Common myeloid progenitor, CD34-positive (primary cell): ENCODE data around the gene MB.

Source experiments
- CTCF ChIA-PET: fragments of 350-600 bp; sonication (Branson Sonifier 250); formaldehyde crosslinking; loops from one replicate; lab custom pipeline; 2021; ENCODE audit warnings: antibody characterized with exemption; lab: Charles Lee
- POLR2A ChIA-PET: fragments of 350-600 bp; sonication (Branson Sonifier 250); formaldehyde crosslinking; loops from one replicate; lab custom pipeline; 2021; ENCODE audit warnings: antibody characterized with exemption; lab: Charles Lee
- DNase-seq, 3 donors: peaks; one replicate each; pipeline versions ENCODE4 v3.0.0 to v3.0.0-alpha.2; 2013
- H3K27ac ChIP-seq, 2 experiments: 1 replicate in 1 of 2; 2 replicates in 1 of 2; pipeline ENCODE4 v1.7.0; 2013; ENCODE audit warnings: inconsistent platforms in 2 of 2, low read length in 2 of 2, mild to moderate bottlenecking in 2 of 2, low read depth in 1 of 2, moderate library complexity in 1 of 2; ENCODE audit not compliant: severe bottlenecking in 2 of 2, insufficient read depth in 1 of 2, poor library complexity in 1 of 2
- H3K27me3 ChIP-seq, 5 experiments: replicated peaks in 2 of 5; 1 replicate in 3 of 5; 2 replicates in 2 of 5; pipeline versions ENCODE4 v1.6.1 to v1.7.0; 2013; ENCODE audit warnings: low read length in 4 of 5, mild to moderate bottlenecking in 2 of 5, moderate library complexity in 2 of 5, inconsistent platforms in 1 of 5; ENCODE audit not compliant: insufficient read depth in 5 of 5, control insufficient read depth in 4 of 5
- H3K36me3 ChIP-seq, 4 experiments: 1 replicate in 2 of 4; 2 replicates in 2 of 4; pipeline versions ENCODE4 v1.6.1 to v1.7.0; 2013; ENCODE audit warnings: low read length in 3 of 4, control low read depth in 1 of 4, mild to moderate bottlenecking in 1 of 4; ENCODE audit not compliant: control insufficient read depth in 4 of 4, insufficient read depth in 4 of 4
- H3K4me1 ChIP-seq, 4 experiments: 1 replicate in 3 of 4; 2 replicates in 1 of 4; pipeline versions ENCODE4 v1.6.1 to v1.7.1; 2013; ENCODE audit warnings: low read length in 3 of 4, mild to moderate bottlenecking in 3 of 4, control low read depth in 1 of 4, inconsistent platforms in 1 of 4, moderate library complexity in 1 of 4; ENCODE audit not compliant: control insufficient read depth in 4 of 4, insufficient read depth in 4 of 4; ENCODE audit errors: control extremely low read depth in 1 of 4
- H3K4me3 ChIP-seq, 7 experiments: 1 replicate in 4 of 7; 2 replicates in 3 of 7; pipeline versions ENCODE4 v1.5.1 to v1.7.0; 2013; ENCODE audit warnings: mild to moderate bottlenecking in 7 of 7, low read length in 6 of 7, moderate library complexity in 6 of 7, inconsistent platforms in 2 of 7, low read depth in 2 of 7, control low read depth in 1 of 7; ENCODE audit not compliant: insufficient read depth in 4 of 7, control insufficient read depth in 1 of 7; ENCODE audit errors: extremely low read depth in 1 of 7
- H3K9me3 ChIP-seq, 5 experiments: 1 replicate in 4 of 5; 2 replicates in 1 of 5; pipeline versions ENCODE4 v1.6.1 to v1.7.1; 2013; ENCODE audit warnings: low read length in 4 of 5, mild to moderate bottlenecking in 2 of 5, inconsistent platforms in 1 of 5, low read depth in 1 of 5, moderate library complexity in 1 of 5; ENCODE audit not compliant: control insufficient read depth in 4 of 5, insufficient read depth in 2 of 5; ENCODE audit errors: control extremely low read depth in 1 of 5
- WGBS: methylation state at CpG from one replicate; pipeline ENCODE4 v1.1.5; 2013; ENCODE audit not compliant: insufficient coverage; 5-methylcytosine and 5-hydroxymethylcytosine counted together

The MB gene

GRCh38 chr22:35587896-35588295 is 29.2 kb downstream of the MB start:
- Histone ChIP-seq H3K27ac (no peak overlapping the region), H3K9me3 (no peaks in the 10 kb centered on the region), H3K36me3 (no peaks in the 10 kb centered on the region), H3K4me3 (no peak overlapping the region), H3K4me1 (peaks cover 0 to 11% (median 2%) of the 10 kb centered on the region in 4 experiments), H3K27me3 (peaks cover 0 to 2% (median 0%) of the 10 kb centered on the region in 5 experiments)
- WGBS = 93% methylated on average over 5 of the region's 5 CpGs
- POLR2A ChIA-PET = no interaction called here
- DNase-seq = no peak
- CTCF ChIA-PET = no interaction called here

- ChIA-PET POLR2A (no interaction called here), CTCF (no interaction called here)
- H3K4me3 ChIP-seq = no peak overlapping the region
- H3K9me3 ChIP-seq = no peaks in the 10 kb centered on the region
- peaks cover 0 to 11% (median 2%) of the 10 kb centered on the region in 4 experiments for H3K4me1 ChIP-seq
- H3K27me3 ChIP-seq = peaks cover 0 to 2% (median 0%) of the 10 kb centered on the region in 5 experiments
- WGBS = 94% methylated on average over 6 of the region's 6 CpGs
- H3K27ac ChIP-seq = no peak overlapping the region
- no peak for DNase-seq
- H3K36me3 ChIP-seq = no peaks in the 10 kb centered on the region
Measured at GRCh38 chr22:35587447-35587870, 29.7 kb downstream of the MB start.

- no peak overlapping the region for H3K4me3 ChIP-seq
- ChIA-PET CTCF (no interaction called here), POLR2A (no interaction called here)
- no peaks in the 10 kb centered on the region for H3K36me3 ChIP-seq
- H3K27me3 ChIP-seq = peaks cover 0 to 2% (median 0%) of the 10 kb centered on the region in 5 experiments
- H3K4me1 ChIP-seq = peaks cover 0 to 11% (median 2%) of the 10 kb centered on the region in 4 experiments
- H3K27ac ChIP-seq = no peak overlapping the region
- no peak for DNase-seq
- no peaks in the 10 kb centered on the region for H3K9me3 ChIP-seq
Measured at GRCh38 chr22:35586771-35587170, 30.4 kb downstream of the MB start.

GRCh38 chr22:35582861-35583670 is 34.1 kb downstream of the MB start:
- DNase-seq = peak; percentile 58 to 67 (median 65)
- 29% methylated on average over 10 of the region's 13 CpGs for WGBS
- CTCF ChIA-PET = interaction anchor here (0.6 to 6.7 kb wide), 22 partner anchors 9 to 497 kb away, joined by 3 to 65 read pairs (median 4); no protein-coding TSS in a partner anchor

GRCh38 chr22:35582218-35582860 is 34.8 kb downstream of the MB start:
- no peak overlapping the region for H3K27ac ChIP-seq
- ChIA-PET CTCF (interaction anchor here (0.8 to 6.7 kb wide), 16 partner anchors 10 to 340 kb away, joined by 3 to 65 read pairs (median 4); no protein-coding TSS in a partner anchor), POLR2A (no interaction called here)
- no peaks in the 10 kb centered on the region for H3K4me1 ChIP-seq
- DNase-seq = no peak
- H3K36me3 ChIP-seq = no peaks in the 10 kb centered on the region
- H3K27me3 ChIP-seq = no peaks in the 10 kb centered on the region
- WGBS = 98% methylated on average over 6 of the region's 11 CpGs
- no peak overlapping the region for H3K4me3 ChIP-seq
- no peaks in the 10 kb centered on the region for H3K9me3 ChIP-seq

More at GRCh38 chr22:35582861-35583670, 34.1 kb downstream of the MB start:
- POLR2A ChIA-PET = no interaction called here
- H3K27me3 ChIP-seq = no peaks in the 10 kb centered on the region
- H3K4me1 ChIP-seq = no peaks in the 10 kb centered on the region
- no peaks in the 10 kb centered on the region for H3K36me3 ChIP-seq
- no peaks in the 10 kb centered on the region for H3K9me3 ChIP-seq
- no peak overlapping the region for H3K27ac ChIP-seq
- no peak overlapping the region for H3K4me3 ChIP-seq

GRCh38 chr22:35581023-35581413 is 36.1 kb downstream of the MB start:
- H3K4me1 ChIP-seq = no peaks in the 10 kb centered on the region
- POLR2A ChIA-PET = no interaction called here
- no CpG with 5 or more reads among the region's 5 CpGs for WGBS
- H3K36me3 ChIP-seq = no peaks in the 10 kb centered on the region
- no peak overlapping the region for H3K27ac ChIP-seq
- CTCF ChIA-PET = interaction anchor here (0.6 to 6.7 kb wide), 5 partner anchors 8 to 231 kb away, joined by 3 to 65 read pairs (median 6); no protein-coding TSS in a partner anchor
- DNase-seq = no peak
- H3K27me3 ChIP-seq = no peaks in the 10 kb centered on the region
- H3K4me3 ChIP-seq = no peak overlapping the region
- H3K9me3 ChIP-seq = no peaks in the 10 kb centered on the region
